Endothelial cell (in vitro differentiated cells): ENCODE data around the gene LRRC39. TPM values are rescaled to one million over a fixed set of nuclear protein-coding genes. Genes with fewer than 3 reads are reported as not detected.

Experiments used
- DNase-seq: peaks from one replicate; pipeline ENCODE4 v3.0.0; 2021; ENCODE audit warnings: low spot score
- H3K27ac Mint-ChIP-seq: one replicate; pipeline ENCODE4 v1.8.0; 2021; ENCODE audit warnings: mixed read lengths, inconsistent platforms; ENCODE audit not compliant: unreplicated experiment
- H3K27me3 Mint-ChIP-seq: one replicate; pipeline ENCODE4 v1.8.0; 2021; ENCODE audit warnings: mild to moderate bottlenecking, moderate library complexity, mixed read lengths, inconsistent platforms; ENCODE audit not compliant: unreplicated experiment
- H3K36me3 Mint-ChIP-seq: one replicate; pipeline ENCODE4 v1.8.0; 2021; ENCODE audit warnings: mild to moderate bottlenecking, low read depth, mixed read lengths, inconsistent platforms; ENCODE audit not compliant: unreplicated experiment
- H3K4me1 Mint-ChIP-seq: one replicate; pipeline ENCODE4 v1.8.0; 2021; ENCODE audit warnings: mild to moderate bottlenecking, mixed read lengths, inconsistent platforms; ENCODE audit not compliant: unreplicated experiment
- H3K4me3 Mint-ChIP-seq: one replicate; pipeline ENCODE4 v1.8.0; 2021; ENCODE audit warnings: mild to moderate bottlenecking, mixed read lengths, inconsistent platforms; ENCODE audit not compliant: unreplicated experiment
- H3K9me3 Mint-ChIP-seq: one replicate; pipeline ENCODE4 v1.8.0; 2021; ENCODE audit warnings: mixed read lengths, inconsistent platforms; ENCODE audit not compliant: unreplicated experiment
- CTCF ChIP-seq: fragments of 200-600 bp; sonication (generic); IDR thresholded peaks from one replicate; pipeline ENCODE4 v1.5.0; 2021; ENCODE audit warnings: antibody characterized with exemption; ENCODE audit not compliant: unreplicated experiment
- long read RNA-seq: library from polyadenylated mRNA; unstranded; transcript quantifications from one replicate; pipeline ENCODE4 v2.0.0, GENCODE V29; 2020; ENCODE audit not compliant: unreplicated experiment
- total RNA-seq: library from RNA; stranded (reverse); fragmentation: NEBNext Ultra II Directional; extraction: Animal tissue kit (Norgen Biotek cat#: 25700); gene quantifications from one replicate; pipeline ENCODE4 v1.2.1, GENCODE V29; 2021; ENCODE audit not compliant: unreplicated experiment

LRRC39 gene
- 0.64 TPM for total RNA-seq
- long read RNA-seq, partial matches to known transcripts: 0 of 1 reads
- long read RNA-seq, other reads (novel, unspliced or antisense): 1 of 1 reads

- no peak within 1 kb of the TSS for H3K27ac Mint-ChIP-seq
- no peak for TF ChIP-seq CTCF
- no peak for DNase-seq
- peaks cover 2% of the 10 kb centered on the region for H3K27me3 Mint-ChIP-seq
- no peaks in the 10 kb centered on the region for H3K4me1 Mint-ChIP-seq
- no peaks in the 10 kb centered on the region for H3K36me3 Mint-ChIP-seq
- H3K4me3 Mint-ChIP-seq: no peak within 1 kb of the TSS
- no peaks in the 10 kb centered on the region for H3K9me3 Mint-ChIP-seq
These were observed at the start of gene LRRC39 for GRCh38 chr1:100178091-100178490. TSS of gene LRRC39 (minus strand) at chr1:100178256. CDS start at chr1:100168516, 9,740 bp downstream.

- Mint-ChIP-seq H3K4me1 (no peaks in the 10 kb centered on the region), H3K4me3 (no peak overlapping the region), H3K27me3 (no peaks in the 10 kb centered on the region), H3K36me3 (peaks cover 5% of the 10 kb centered on the region), H3K9me3 (no peaks in the 10 kb centered on the region), H3K27ac (no peak overlapping the region)
- DNase-seq: no peak
- TF ChIP-seq CTCF: no peak
These were observed 44.4 kb upstream of the LRRC39 start for GRCh38 chr1:100222428-100222827.

- no peak for TF ChIP-seq CTCF
- Mint-ChIP-seq H3K4me3 (no peak overlapping the region), H3K27ac (no peak overlapping the region)
These were observed 41.8 kb upstream of the LRRC39 start for GRCh38 chr1:100219883-100220282.

GRCh38 chr1:100219457-100219856 is 41.4 kb upstream of the LRRC39 start:
- H3K36me3 Mint-ChIP-seq: peaks cover 5% of the 10 kb centered on the region
- no peak for DNase-seq
- no peaks in the 10 kb centered on the region for H3K4me1 Mint-ChIP-seq
- TF ChIP-seq CTCF: no peak
- no peaks in the 10 kb centered on the region for H3K27me3 Mint-ChIP-seq
- no peaks in the 10 kb centered on the region for H3K9me3 Mint-ChIP-seq
- no peak overlapping the region for H3K27ac Mint-ChIP-seq
- no peak overlapping the region for H3K4me3 Mint-ChIP-seq

More at GRCh38 chr1:100219883-100220282, 41.8 kb upstream of the LRRC39 start:
- DNase-seq: no peak
- peaks cover 5% of the 10 kb centered on the region for H3K36me3 Mint-ChIP-seq
- no peaks in the 10 kb centered on the region for H3K27me3 Mint-ChIP-seq
- H3K4me1 Mint-ChIP-seq: no peaks in the 10 kb centered on the region
- H3K9me3 Mint-ChIP-seq: no peaks in the 10 kb centered on the region

- Mint-ChIP-seq H3K27ac (no peak overlapping the region), H3K9me3 (no peaks in the 10 kb centered on the region), H3K27me3 (no peaks in the 10 kb centered on the region), H3K4me1 (no peaks in the 10 kb centered on the region), H3K36me3 (peaks cover 9% of the 10 kb centered on the region), H3K4me3 (no peak overlapping the region)
- DNase-seq: no peak
- TF ChIP-seq CTCF: no peak
These were observed 39.8 kb upstream of the LRRC39 start for GRCh38 chr1:100217834-100218233.
